T-cell (primary cell): ENCODE measurements around the gene TCF21. TPM values are rescaled to one million over a fixed set of nuclear protein-coding genes. Genes with fewer than 3 reads are reported as not detected.
A peak's percentile ranks its signal among the peaks of the same experiment; 100 is the strongest.

ENCODE experiments used
- ATAC-seq, 4 experiments: fragments of 200-7000 bp in 3 of 4; fragments of 150-1000 bp in 1 of 4; cut with Tn5 transposase; replicated peaks in 1 of 4; 1 replicate in 3 of 4; 2 replicates in 1 of 4; pipeline ENCODE4 v1.10.0; 2021; ENCODE audit warnings: moderate library complexity in 3 of 4, mild to moderate bottlenecking in 2 of 4, moderate number of reproducible peaks in 1 of 4
- CTCF ChIA-PET, 2 donors: fragments of 300-600 bp; sonication (Branson Sonifier 250); formaldehyde crosslinking; loops; one replicate each; lab custom pipeline; 2022; ENCODE audit warnings: antibody characterized with exemption in 2 of 2; lab: Charles Lee
- POLR2A ChIA-PET, 2 donors: fragments of 300-600 bp; sonication (Branson Sonifier 250); formaldehyde crosslinking; loops; one replicate each; lab custom pipeline; 2022; ENCODE audit warnings: antibody characterized with exemption in 2 of 2; lab: Charles Lee
- DNase-seq, 35 experiments: peaks; one replicate each; pipeline versions ENCODE4 v3.0.0 to v3.0.0-alpha.2; 2013 to 2023
- H3K27ac ChIP-seq: one replicate; pipeline ENCODE4 v1.5.1; 2013; ENCODE audit warnings: low read length
- H3K27me3 ChIP-seq, 2 experiments: replicated peaks in 1 of 2; 1 replicate in 1 of 2; 2 replicates in 1 of 2; pipeline versions ENCODE4 v1.6.1 to v1.7.0; 2013; ENCODE audit warnings: low read length in 1 of 2, mixed read lengths in 1 of 2; ENCODE audit not compliant: control insufficient read depth in 2 of 2, insufficient read depth in 2 of 2; ENCODE audit errors: extremely low read depth in 1 of 2
- H3K36me3 ChIP-seq, 2 donors: 1 replicate in 1 of 2; 2 replicates in 1 of 2; pipeline versions ENCODE4 v1.6.1 to v1.7.0; 2013; ENCODE audit warnings: low read length in 1 of 2; ENCODE audit not compliant: control insufficient read depth in 2 of 2, insufficient read depth in 1 of 2; ENCODE audit errors: extremely low read depth in 1 of 2
- H3K4me1 ChIP-seq, 2 experiments: 1 replicate in 1 of 2; 2 replicates in 1 of 2; pipeline versions ENCODE4 v1.6.1 to v1.7.0; 2013; ENCODE audit warnings: low read length in 2 of 2, mixed read lengths in 1 of 2; ENCODE audit not compliant: insufficient read depth in 2 of 2, control insufficient read depth in 1 of 2; ENCODE audit errors: extremely low read depth in 1 of 2
- H3K4me3 ChIP-seq, 2 donors: 1 replicate in 1 of 2; 2 replicates in 1 of 2; pipeline versions ENCODE4 v1.5.1 to v1.7.0; 2013; ENCODE audit warnings: mild to moderate bottlenecking in 2 of 2, low read length in 1 of 2, moderate library complexity in 1 of 2; ENCODE audit not compliant: control insufficient read depth in 1 of 2; ENCODE audit errors: extremely low read depth in 1 of 2
- H3K9me3 ChIP-seq: 2 replicates; pipeline ENCODE4 v1.7.0; 2013
- H3K27ac Mint-ChIP-seq, 2 donors: one replicate each; pipeline ENCODE4 v1.8.0; 2020 to 2021; ENCODE audit warnings: mild to moderate bottlenecking in 2 of 2, mixed read lengths in 2 of 2
- H3K27me3 Mint-ChIP-seq, 2 donors: one replicate each; pipeline ENCODE4 v1.8.0; 2021 to 2022; ENCODE audit warnings: mixed read lengths in 2 of 2
- H3K36me3 Mint-ChIP-seq: one replicate; pipeline ENCODE4 v1.8.0; 2021; ENCODE audit warnings: mixed read lengths
- H3K4me1 Mint-ChIP-seq, 3 donors: one replicate each; pipeline ENCODE4 v1.8.0; 2020 to 2022; ENCODE audit warnings: mixed read lengths in 3 of 3, mild to moderate bottlenecking in 1 of 3
- H3K4me3 Mint-ChIP-seq, 3 donors: one replicate each; pipeline ENCODE4 v1.8.0; 2020 to 2022; ENCODE audit warnings: mild to moderate bottlenecking in 3 of 3, mixed read lengths in 3 of 3, moderate library complexity in 3 of 3
- H3K9me3 Mint-ChIP-seq, 3 donors: one replicate each; pipeline ENCODE4 v1.8.0; 2020 to 2022; ENCODE audit warnings: mixed read lengths in 3 of 3
- WGBS: methylation state at CpG from one replicate; pipeline ENCODE4 v1.1.5; 2013; ENCODE audit warnings: missing lambda C conversion rate; ENCODE audit not compliant: insufficient coverage; 5-methylcytosine and 5-hydroxymethylcytosine counted together
- total RNA-seq, 35 experiments: library from RNA in 6 of 35; stranded (reverse) in 6 of 35; fragments of 120-200 nt in 1 of 35; gene quantifications; one replicate each; pipeline versions ENCODE4 v1.2.1 to v1.2.4 and lab custom pipeline; 2013 to 2026

Gene TCF21
- total RNA-seq, 5 donors from 2014 or later (not counting 1 experiment from before 2014, with no cell fraction given): 0.07 to 0.12 TPM; not detected in 3

DNA sequence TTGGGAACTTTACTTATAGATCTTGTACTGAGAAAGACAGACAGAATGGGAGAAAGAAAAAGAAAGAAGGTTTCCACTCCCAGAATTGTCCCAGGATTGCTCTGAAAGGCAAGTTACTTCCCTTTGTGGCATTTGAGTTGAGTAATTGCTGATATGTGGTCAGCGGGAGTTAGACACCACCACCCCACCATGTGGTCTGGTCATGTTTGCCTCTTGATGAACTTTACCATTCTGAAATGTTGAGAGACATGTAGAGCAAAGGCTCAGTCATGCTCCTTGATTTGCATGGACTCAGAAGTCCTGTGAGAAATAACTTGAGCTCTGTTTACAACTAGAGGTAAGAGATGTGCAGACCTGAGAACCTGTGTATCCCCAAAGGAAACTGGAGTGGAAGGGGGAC lies 17.1 kb downstream of the TCF21 start:
- no peaks in the 10 kb centered on the region for H3K36me3 Mint-ChIP-seq
- Histone ChIP-seq H3K27ac (no peak overlapping the region), H3K4me3 (no peak overlapping the region), H3K9me3 (no peaks in the 10 kb centered on the region), H3K36me3 (no peaks in the 10 kb centered on the region), H3K27me3 (peaks cover 17 to 22% of the 10 kb centered on the region in 2 experiments), H3K4me1 (no peaks in the 10 kb centered on the region)
- DNase-seq (no peak), ATAC-seq (no peak)
- no peak overlapping the region for H3K4me3 Mint-ChIP-seq
- ChIA-PET CTCF (interaction anchor here (0.6 to 1.8 kb wide), 3 partner anchors 10 to 28 kb away, joined by 4 to 5 read pairs (median 4); no protein-coding TSS in a partner anchor), POLR2A (no interaction called here)
- H3K9me3 Mint-ChIP-seq: no peaks in the 10 kb centered on the region
- H3K27ac Mint-ChIP-seq: no peak overlapping the region
- peaks cover 47 to 59% of the 10 kb centered on the region in 2 donors for H3K27me3 Mint-ChIP-seq
- no peaks in the 10 kb centered on the region for H3K4me1 Mint-ChIP-seq
- WGBS: no CpG with 5 or more reads among the region's 1 CpG

DNA sequence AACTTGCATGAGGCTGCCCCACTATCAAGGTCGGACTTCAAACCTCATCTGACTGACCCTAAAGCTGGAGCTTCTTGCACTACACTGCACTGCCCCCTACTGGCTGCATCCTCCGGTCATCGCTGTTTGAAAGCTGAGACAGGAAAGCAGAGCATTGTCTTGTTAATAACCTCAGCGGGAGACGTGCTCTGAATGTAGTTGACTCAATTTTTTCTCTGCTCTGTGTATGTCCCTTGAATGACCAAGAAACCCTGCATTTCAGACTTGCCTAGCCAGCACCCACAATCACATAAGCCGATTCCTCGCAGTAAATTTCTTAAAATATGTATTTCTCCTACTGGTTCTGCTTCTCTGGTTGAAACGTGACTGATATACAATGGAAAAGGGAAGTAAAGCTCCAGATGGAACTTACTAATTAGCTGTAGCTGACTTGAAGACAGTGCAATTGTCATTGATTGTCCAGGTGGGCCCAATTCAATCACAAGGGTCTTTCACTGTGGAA lies 27.8 kb downstream of the TCF21 start:
- H3K4me3 Mint-ChIP-seq: no peak overlapping the region
- Histone ChIP-seq H3K27ac (no peak overlapping the region), H3K4me1 (no peaks in the 10 kb centered on the region), H3K9me3 (no peaks in the 10 kb centered on the region), H3K4me3 (no peak overlapping the region), H3K36me3 (no peaks in the 10 kb centered on the region), H3K27me3 (peaks cover 2 to 6% of the 10 kb centered on the region in 2 experiments)
- POLR2A ChIA-PET: no interaction called here
- H3K27me3 Mint-ChIP-seq: peaks cover 7 to 13% of the 10 kb centered on the region in 2 donors
- DNase-seq (peak in 34 of 35 experiments; percentile 11 to 76 (median 56)), ATAC-seq (peak in 3 of 4 experiments; percentile 58 to 59 (median 58))
- H3K27ac Mint-ChIP-seq: no peak overlapping the region
- 8% methylated on average over 2 of the region's 8 CpGs for WGBS
- H3K9me3 Mint-ChIP-seq: no peaks in the 10 kb centered on the region
- peaks cover 4 to 5% (median 4%) of the 10 kb centered on the region in 3 donors for H3K4me1 Mint-ChIP-seq
- no peaks in the 10 kb centered on the region for H3K36me3 Mint-ChIP-seq
- CTCF ChIA-PET: interaction anchor here (0.5 to 3.5 kb wide), 26 partner anchors 8 to 1264 kb away, joined by 3 to 24 read pairs (median 4); no protein-coding TSS in a partner anchor

DNA sequence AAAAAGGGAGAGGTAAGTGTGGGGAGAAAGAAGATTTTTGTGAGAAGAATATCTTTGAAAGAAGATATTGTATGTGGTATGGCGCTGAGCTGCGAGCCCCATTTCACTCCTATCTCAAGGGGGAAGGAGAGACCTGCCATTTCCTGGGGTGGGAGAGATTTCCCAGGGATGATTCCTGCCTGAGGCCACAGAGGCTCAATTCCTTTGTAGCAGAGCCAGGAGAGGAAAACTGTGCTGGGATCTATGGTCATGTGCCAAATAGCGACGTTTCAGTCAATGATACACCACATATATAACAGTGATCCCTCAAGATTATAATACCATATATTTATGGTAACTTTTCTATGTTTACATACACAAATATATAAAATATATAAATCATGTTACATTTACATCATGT lies 28.9 kb downstream of the TCF21 start:
- Histone ChIP-seq H3K4me1 (no peaks in the 10 kb centered on the region), H3K27me3 (peaks cover 2 to 9% of the 10 kb centered on the region in 2 experiments), H3K4me3 (no peak overlapping the region), H3K9me3 (no peaks in the 10 kb centered on the region), H3K27ac (no peak overlapping the region), H3K36me3 (no peaks in the 10 kb centered on the region)
- DNase-seq (no peak), ATAC-seq (no peak)
- Mint-ChIP-seq H3K4me1 (peaks cover 4 to 5% (median 4%) of the 10 kb centered on the region in 3 donors), H3K27me3 (peaks cover 5 to 16% of the 10 kb centered on the region in 2 donors), H3K9me3 (no peaks in the 10 kb centered on the region), H3K4me3 (no peak overlapping the region), H3K27ac (no peak overlapping the region), H3K36me3 (no peaks in the 10 kb centered on the region)
- POLR2A ChIA-PET: no interaction called here
- no CpG with 5 or more reads among the region's 4 CpGs for WGBS
- CTCF ChIA-PET: interaction anchor here (0.9 to 3.5 kb wide), 11 partner anchors 20 to 1265 kb away, joined by 3 to 24 read pairs (median 4); no protein-coding TSS in a partner anchor

DNA sequence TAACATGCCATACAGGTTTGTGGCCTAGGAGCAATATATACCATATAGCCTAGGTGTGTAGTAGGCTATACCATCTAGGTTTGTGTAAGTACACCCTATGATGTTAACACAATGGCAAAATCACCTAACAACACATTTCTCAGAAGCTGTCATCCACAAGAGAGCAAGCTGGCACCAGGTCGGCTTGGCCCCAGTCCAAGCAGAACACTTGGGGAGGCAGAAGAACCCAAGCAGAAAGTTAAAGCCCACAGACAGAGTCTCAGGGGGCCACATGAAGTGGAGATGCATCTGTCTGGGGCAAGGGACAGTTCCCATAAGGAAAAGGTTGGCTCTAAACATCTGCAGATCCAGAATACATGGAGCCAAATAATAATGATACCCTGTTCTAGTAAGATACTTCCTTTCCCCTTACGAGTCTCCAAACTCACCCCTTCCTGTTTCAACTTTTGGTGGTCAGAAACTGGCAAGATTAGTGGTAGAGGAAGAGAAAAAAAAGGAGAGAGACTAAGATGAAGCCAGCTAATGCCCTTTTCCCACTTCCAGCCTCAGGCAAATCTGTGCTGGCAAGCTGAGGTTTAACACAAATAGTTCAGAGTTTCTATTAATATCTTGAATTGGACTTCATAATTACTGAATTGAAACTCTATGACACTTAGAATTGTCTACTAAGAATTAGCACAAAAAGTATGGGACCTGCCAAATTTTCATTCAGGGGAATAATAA lies 29.5 kb downstream of the TCF21 start:
- H3K4me3 Mint-ChIP-seq: no peak overlapping the region
- POLR2A ChIA-PET: no interaction called here
- no CpG with 5 or more reads among the region's 2 CpGs for WGBS
- ATAC-seq (no peak), DNase-seq (no peak)
- Histone ChIP-seq H3K27ac (no peak overlapping the region), H3K4me3 (no peak overlapping the region), H3K27me3 (peaks cover 2 to 10% of the 10 kb centered on the region in 2 experiments), H3K36me3 (no peaks in the 10 kb centered on the region), H3K4me1 (no peaks in the 10 kb centered on the region), H3K9me3 (no peaks in the 10 kb centered on the region)
- H3K36me3 Mint-ChIP-seq: no peaks in the 10 kb centered on the region
- CTCF ChIA-PET: interaction anchor here (0.6 to 3.5 kb wide), 7 partner anchors 20 to 739 kb away, joined by 3 to 24 read pairs (median 4); no protein-coding TSS in a partner anchor
- H3K9me3 Mint-ChIP-seq: no peaks in the 10 kb centered on the region
- H3K27ac Mint-ChIP-seq: no peak overlapping the region
- H3K4me1 Mint-ChIP-seq: peaks cover 4 to 5% (median 4%) of the 10 kb centered on the region in 3 donors
- H3K27me3 Mint-ChIP-seq: peaks cover 5 to 15% of the 10 kb centered on the region in 2 donors

DNA sequence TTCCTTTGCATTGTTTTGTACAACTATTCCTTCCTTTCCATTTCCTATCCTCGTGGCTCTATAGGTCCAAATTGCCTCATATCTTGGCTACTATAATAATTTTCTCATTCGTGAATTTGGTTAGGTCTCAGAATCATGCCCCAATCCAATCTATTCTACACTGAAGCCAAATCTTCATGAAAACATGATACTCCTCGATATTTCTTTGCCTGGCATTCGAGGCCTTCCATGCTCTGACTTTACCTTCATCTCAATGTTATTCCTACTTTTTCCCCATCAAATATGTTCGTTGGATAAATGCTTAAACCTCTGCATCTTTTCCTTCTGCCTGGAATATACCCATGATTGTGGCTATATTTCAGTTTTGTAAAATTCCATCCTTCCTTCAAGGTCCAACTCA lies 30.4 kb downstream of the TCF21 start:
- Histone ChIP-seq H3K36me3 (no peaks in the 10 kb centered on the region), H3K27ac (no peak overlapping the region), H3K9me3 (no peaks in the 10 kb centered on the region), H3K4me1 (no peaks in the 10 kb centered on the region), H3K27me3 (peaks cover 4 to 13% of the 10 kb centered on the region in 2 experiments), H3K4me3 (no peak overlapping the region)
- no peaks in the 10 kb centered on the region for H3K36me3 Mint-ChIP-seq
- CTCF ChIA-PET: no interaction called here
- H3K9me3 Mint-ChIP-seq: no peaks in the 10 kb centered on the region
- peaks cover 4 to 5% (median 4%) of the 10 kb centered on the region in 3 donors for H3K4me1 Mint-ChIP-seq
- ATAC-seq: no peak
- POLR2A ChIA-PET: no interaction called here
- WGBS: 64% methylated on average over 3 of the region's 5 CpGs
- H3K27me3 Mint-ChIP-seq: peaks cover 10 to 21% of the 10 kb centered on the region in 2 donors
- no peak for DNase-seq
- H3K4me3 Mint-ChIP-seq: no peak overlapping the region
- H3K27ac Mint-ChIP-seq: no peak overlapping the region

DNA sequence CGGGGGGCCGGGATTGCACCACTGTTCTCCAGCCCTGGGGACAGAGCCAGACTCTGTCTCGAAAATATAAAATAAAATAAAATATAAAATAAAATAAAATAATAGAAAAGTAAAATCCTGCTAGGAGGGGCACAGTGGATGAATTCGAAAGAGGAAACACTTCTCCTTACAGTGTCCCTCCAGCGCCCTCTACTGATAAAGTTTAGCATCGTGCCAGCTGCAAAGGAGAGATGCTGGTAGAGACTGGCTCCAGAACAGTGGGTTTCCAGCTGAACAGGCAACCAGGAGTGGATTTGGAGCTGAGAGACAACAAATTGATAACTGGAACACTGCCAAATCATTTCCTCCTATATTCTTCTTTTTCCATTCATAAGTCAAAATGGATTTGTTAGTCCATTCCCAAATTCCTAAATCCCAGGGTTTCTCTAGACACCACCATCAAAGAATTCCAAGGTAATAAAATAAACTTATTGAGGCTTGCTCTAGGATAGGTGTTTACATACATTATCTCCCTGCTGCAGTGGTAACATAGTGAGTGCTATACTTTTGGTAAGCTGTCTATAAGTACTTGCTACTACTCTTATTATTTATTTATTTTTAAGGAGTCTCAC lies 32.4 kb downstream of the TCF21 start:
- peak; percentile 19 to 80 (median 58) for DNase-seq
- no peaks in the 10 kb centered on the region for H3K9me3 Mint-ChIP-seq
- peak; percentile 34 to 71 (median 48) for ATAC-seq
- no peaks in the 10 kb centered on the region for H3K36me3 Mint-ChIP-seq
- no CpG with 5 or more reads among the region's 6 CpGs for WGBS
- H3K27ac ChIP-seq: no peak overlapping the region
- H3K4me1 ChIP-seq: no peaks in the 10 kb centered on the region
- POLR2A ChIA-PET: interaction anchor here in 1 of 2 donors (0.5 kb wide), 1 partner anchor 1121 kb away, joined by 12 read pairs; no protein-coding TSS in a partner anchor
- H3K4me3 ChIP-seq: no peak overlapping the region
- no peak overlapping the region for H3K27ac Mint-ChIP-seq
- H3K9me3 ChIP-seq: no peaks in the 10 kb centered on the region
- CTCF ChIA-PET: interaction anchor here (0.6 to 7.8 kb wide), 16 partner anchors 8 to 1251 kb away, joined by 3 to 201 read pairs (median 4); partner anchors contain the start of gene TBPL1 (in 1 of the 2)
- H3K4me1 Mint-ChIP-seq: peaks cover 4 to 5% (median 4%) of the 10 kb centered on the region in 3 donors
- peaks cover 2 to 13% of the 10 kb centered on the region in 2 experiments for H3K27me3 ChIP-seq
- H3K27me3 Mint-ChIP-seq: peaks cover 9 to 23% of the 10 kb centered on the region in 2 donors
- H3K4me3 Mint-ChIP-seq: no peak overlapping the region
- no peaks in the 10 kb centered on the region for H3K36me3 ChIP-seq
